ENCODE measurements around the gene LGR5.

The LGR5 gene

DNA sequence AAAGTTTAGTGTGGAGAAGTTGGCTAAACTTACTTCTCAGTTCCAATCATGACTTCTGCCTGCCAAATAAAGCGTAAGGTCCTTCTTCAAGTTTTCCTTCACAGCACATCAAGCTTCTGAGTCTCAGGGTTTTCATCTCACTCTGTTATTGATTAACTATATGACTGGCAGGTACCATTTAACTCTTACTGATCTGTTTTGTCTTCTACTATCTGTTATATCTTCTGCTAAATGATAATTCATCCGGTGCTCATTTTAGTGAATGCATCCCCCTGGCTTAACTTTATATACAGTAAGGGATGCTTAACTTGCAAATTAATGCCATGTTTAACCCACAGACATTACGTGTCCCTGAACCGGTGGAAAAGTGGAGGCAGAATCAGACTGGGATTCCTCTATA, 20.7 kb downstream of the LGR5 start:
- Histone ChIP-seq H3K27ac (ENCODE audit: low read depth, low read length) (no peak overlapping the region), H3K9me2 (replicated peaks; ENCODE audit: insufficient read depth, low read length) (no peaks in the 10 kb centered on the region), H3K4me2 (ENCODE audit: low read depth, low read length, poor library complexity, severe bottlenecking) (no peak overlapping the region), H3K4me3 (ENCODE audit: insufficient read depth, low read length, poor library complexity, severe bottlenecking) (no peak overlapping the region), H2AFZ (ENCODE audit: low read depth, low read length, severe bottlenecking) (no peak overlapping the region), H3F3A (ENCODE audit: insufficient read depth) (no peaks in the 10 kb centered on the region), H3K9ac (ENCODE audit: low read length) (no peak overlapping the region), H3K36me3 (ENCODE audit: low read length) (no peaks in the 10 kb centered on the region), H4K20me1 (ENCODE audit: low read depth, low read length) (no peaks in the 10 kb centered on the region), H3K27me3 (ENCODE audit: low read length) (no peaks in the 10 kb centered on the region), H3K79me2 (ENCODE audit: insufficient read depth, low read length) (no peaks in the 10 kb centered on the region), H3K9me3 (ENCODE audit: insufficient read depth, low read length) (no peaks in the 10 kb centered on the region)
- TF ChIP-seq, protein P1, sequence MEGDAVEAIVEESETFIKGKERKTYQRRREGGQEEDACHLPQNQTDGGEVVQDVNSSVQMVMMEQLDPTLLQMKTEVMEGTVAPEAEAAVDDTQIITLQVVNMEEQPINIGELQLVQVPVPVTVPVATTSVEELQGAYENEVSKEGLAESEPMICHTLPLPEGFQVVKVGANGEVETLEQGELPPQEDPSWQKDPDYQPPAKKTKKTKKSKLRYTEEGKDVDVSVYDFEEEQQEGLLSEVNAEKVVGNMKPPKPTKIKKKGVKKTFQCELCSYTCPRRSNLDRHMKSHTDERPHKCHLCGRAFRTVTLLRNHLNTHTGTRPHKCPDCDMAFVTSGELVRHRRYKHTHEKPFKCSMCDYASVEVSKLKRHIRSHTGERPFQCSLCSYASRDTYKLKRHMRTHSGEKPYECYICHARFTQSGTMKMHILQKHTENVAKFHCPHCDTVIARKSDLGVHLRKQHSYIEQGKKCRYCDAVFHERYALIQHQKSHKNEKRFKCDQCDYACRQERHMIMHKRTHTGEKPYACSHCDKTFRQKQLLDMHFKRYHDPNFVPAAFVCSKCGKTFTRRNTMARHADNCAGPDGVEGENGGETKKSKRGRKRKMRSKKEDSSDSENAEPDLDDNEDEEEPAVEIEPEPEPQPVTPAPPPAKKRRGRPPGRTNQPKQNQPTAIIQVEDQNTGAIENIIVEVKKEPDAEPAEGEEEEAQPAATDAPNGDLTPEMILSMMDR (IDR thresholded peaks at IDR 0.05; ENCODE audit: insufficient read depth, low read length, poor library complexity, severe bottlenecking): no peak

DNA sequence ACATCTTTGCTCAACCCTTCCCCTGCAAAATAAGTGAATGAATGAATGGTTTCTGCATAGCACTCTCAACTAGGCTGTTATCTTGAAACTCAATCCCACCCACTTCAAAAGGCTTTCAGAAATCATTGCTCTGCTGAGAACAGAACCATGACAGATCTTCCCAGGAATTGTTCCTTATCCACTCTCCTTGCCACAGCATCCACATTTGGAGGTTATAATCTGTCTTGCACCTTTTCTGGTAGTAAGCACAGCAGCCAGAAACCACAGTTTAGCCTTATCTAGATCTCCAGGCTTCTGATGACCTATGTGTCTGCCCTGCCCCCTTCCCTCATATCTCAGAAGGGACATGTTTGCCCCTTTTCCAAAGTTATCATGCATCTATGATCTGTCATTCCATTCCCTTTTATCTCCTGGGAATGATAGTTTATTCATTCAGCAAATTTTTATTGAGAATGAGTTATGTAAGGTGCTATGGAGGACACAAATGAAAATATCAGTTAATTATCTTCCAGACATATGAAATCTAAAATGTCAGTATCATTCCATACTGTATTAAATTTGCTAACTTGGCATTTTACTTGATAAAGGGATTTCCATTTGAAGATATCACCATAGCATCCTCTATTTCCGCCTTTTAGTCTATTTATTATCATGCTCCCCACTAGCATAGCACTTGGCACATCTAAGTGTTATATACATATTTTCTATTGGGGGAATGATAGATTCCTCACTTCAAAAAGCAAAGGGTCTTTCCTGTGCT, 21.4 kb downstream of the LGR5 start:
- Histone ChIP-seq H3K27me3 (ENCODE audit: low read length) (no peaks in the 10 kb centered on the region), H3F3A (ENCODE audit: insufficient read depth) (no peaks in the 10 kb centered on the region)
- TF ChIP-seq, protein P1 (IDR thresholded peaks at IDR 0.05; ENCODE audit: insufficient read depth, low read length, poor library complexity, severe bottlenecking): no peak
- no peak for TF ChIP-seq EZH2phosphoT487 (conservative IDR thresholded peaks at IDR 0.05; ENCODE audit: low read length)

DNA sequence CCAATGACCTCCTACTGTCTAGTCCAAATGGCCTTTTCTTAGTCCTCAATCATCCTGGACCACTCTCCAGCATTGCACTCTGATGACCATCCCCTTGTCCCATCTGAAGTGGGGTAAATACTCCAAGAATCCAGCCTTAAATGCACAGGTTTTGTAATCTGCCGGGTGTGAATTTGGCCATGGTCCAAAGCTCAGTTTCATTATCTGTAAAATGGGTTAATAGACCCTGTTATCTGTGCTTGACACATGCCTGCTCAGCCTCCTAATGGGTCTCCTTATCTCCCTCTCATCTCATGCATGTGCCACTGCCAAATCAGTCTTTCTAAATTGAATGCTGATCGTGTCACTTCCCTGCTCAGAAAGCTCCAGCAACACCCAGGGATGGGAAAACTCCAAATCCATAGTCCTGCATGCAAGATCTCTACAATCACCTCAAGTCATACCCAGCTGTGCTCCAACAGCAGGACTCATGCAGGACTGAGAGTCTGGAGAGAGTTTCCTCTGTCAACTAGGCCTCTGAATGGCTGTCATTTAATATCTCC, 22.3 kb downstream of the LGR5 start:
- no peak overlapping the region for H3K9ac ChIP-seq (ENCODE audit: low read length)
- no peaks in the 10 kb centered on the region for H3F3A ChIP-seq (ENCODE audit: insufficient read depth)
- H3K9me2 ChIP-seq (replicated peaks; ENCODE audit: insufficient read depth, low read length): no peaks in the 10 kb centered on the region
- no peaks in the 10 kb centered on the region for H3K9me3 ChIP-seq (ENCODE audit: insufficient read depth, low read length)
- no peaks in the 10 kb centered on the region for H3K79me2 ChIP-seq (ENCODE audit: insufficient read depth, low read length)
- H3K4me2 ChIP-seq (ENCODE audit: low read depth, low read length, poor library complexity, severe bottlenecking): no peak overlapping the region
- no peaks in the 10 kb centered on the region for H3K27me3 ChIP-seq (ENCODE audit: low read length)
- H3K4me3 ChIP-seq (ENCODE audit: insufficient read depth, low read length, poor library complexity, severe bottlenecking): no peak overlapping the region
- no peaks in the 10 kb centered on the region for H4K20me1 ChIP-seq (ENCODE audit: low read depth, low read length)
- H3K36me3 ChIP-seq (ENCODE audit: low read length): no peaks in the 10 kb centered on the region
- no peak for TF ChIP-seq EZH2phosphoT487 (conservative IDR thresholded peaks at IDR 0.05; ENCODE audit: low read length)
- TF ChIP-seq, protein P1 (IDR thresholded peaks at IDR 0.05; ENCODE audit: insufficient read depth, low read length, poor library complexity, severe bottlenecking): no peak
- no peak overlapping the region for H3K27ac ChIP-seq (ENCODE audit: low read depth, low read length)
- no peak overlapping the region for H2AFZ ChIP-seq (ENCODE audit: low read depth, low read length, severe bottlenecking)

More for the DNA sequence above, 21.4 kb downstream of the LGR5 start:
- H3K9me3 ChIP-seq (ENCODE audit: insufficient read depth, low read length): no peaks in the 10 kb centered on the region
- H3K4me3 ChIP-seq (ENCODE audit: insufficient read depth, low read length, poor library complexity, severe bottlenecking): no peak overlapping the region
- no peaks in the 10 kb centered on the region for H3K9me2 ChIP-seq (replicated peaks; ENCODE audit: insufficient read depth, low read length)
- H3K9ac ChIP-seq (ENCODE audit: low read length): no peak overlapping the region
- H3K27ac ChIP-seq (ENCODE audit: low read depth, low read length): no peak overlapping the region
- no peak overlapping the region for H2AFZ ChIP-seq (ENCODE audit: low read depth, low read length, severe bottlenecking)
- H4K20me1 ChIP-seq (ENCODE audit: low read depth, low read length): no peaks in the 10 kb centered on the region
- no peaks in the 10 kb centered on the region for H3K36me3 ChIP-seq (ENCODE audit: low read length)
- H3K4me2 ChIP-seq (ENCODE audit: low read depth, low read length, poor library complexity, severe bottlenecking): no peak overlapping the region
- no peaks in the 10 kb centered on the region for H3K79me2 ChIP-seq (ENCODE audit: insufficient read depth, low read length)

All from SU-DHL-6 (cell line).